Measurements from ENCODE around the gene RTN4R. TPM values are rescaled to one million over a fixed set of nuclear protein-coding genes. Genes with fewer than 3 reads are reported as not detected.

The RTN4R gene
- total and polyA plus RNA-seq, 2 of the 4 experiments (the other 2 are of a cell fraction): 0.18 to 0.94 TPM

DNA sequence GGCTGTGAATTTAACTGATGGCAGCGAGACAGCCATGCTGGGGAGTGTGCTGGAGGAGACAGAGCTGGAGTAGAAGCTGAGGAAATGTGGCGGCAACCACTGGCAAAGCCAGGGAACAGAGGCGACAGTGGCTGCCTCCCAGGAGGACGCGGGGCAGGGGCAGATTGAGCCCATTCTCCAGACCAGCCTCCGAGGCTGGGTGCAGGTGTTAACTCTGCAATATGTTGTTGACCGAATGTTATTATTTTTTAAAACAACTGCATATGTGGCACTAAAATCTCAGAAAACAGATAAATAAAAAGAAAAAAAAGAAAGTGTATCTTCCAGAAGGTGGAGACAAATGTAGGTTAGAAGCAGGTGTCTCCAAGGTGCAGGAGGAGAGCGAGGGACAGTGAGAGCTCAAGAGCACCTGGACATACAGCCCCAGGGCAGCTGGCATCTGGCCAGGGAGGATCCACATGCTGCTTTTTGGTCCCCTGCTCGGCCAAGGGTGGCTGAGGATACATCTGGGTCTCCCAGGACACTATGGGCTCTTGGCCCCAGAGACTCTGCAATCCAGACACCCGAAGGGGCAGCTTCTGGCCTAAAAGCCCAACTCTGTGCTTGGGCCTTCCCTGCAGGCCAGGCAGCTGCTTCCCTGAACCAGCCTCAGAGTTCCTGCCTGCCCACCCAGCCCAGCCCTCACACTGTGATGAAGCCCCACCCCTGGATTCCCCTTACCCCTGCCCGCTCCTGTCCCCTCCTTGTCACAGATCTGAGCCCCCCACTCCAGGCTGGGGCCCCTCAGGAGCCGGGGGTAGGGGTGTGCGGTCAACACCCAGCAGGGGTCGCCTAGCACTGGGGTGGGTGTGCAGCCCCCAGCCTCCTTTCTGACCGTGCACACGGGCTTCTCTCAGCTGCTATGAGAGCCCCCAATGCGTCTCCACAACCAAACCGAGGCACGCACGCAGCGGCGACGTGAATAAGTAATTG lies 12.9 kb downstream of the RTN4R start:
- Histone ChIP-seq H4K20me1 (ENCODE audit: insufficient read depth, low read length) (no peaks in the 10 kb centered on the region), H3K4me2 (ENCODE audit: low read depth, low read length) (no peak overlapping the region), H3K9me1 (ENCODE audit: insufficient read depth, low read length) (0 out of 2 replicates have a peak, but pooled peaks cover 2% of the 10 kb centered on the region), H2BK120ac (ENCODE audit: low read depth, low read length) (no peak overlapping the region), H3K79me1 (ENCODE audit: low read depth in 1 of 2, low read length in 2 of 2) (no peaks in the 10 kb centered on the region), H3K23ac (ENCODE audit: low read depth, low read length) (no peak overlapping the region), H3K4ac (ENCODE audit: low read depth, low read length) (no peak overlapping the region), H3K18ac (ENCODE audit: low read depth, low read length) (no peak overlapping the region), H3K4me1 (ENCODE audit: control insufficient read depth, insufficient read depth, low read length) (no peaks in the 10 kb centered on the region), H3K27ac (ENCODE audit: insufficient read depth, low read length) (no peak overlapping the region), H2BK5ac (ENCODE audit: low read depth, low read length, poor library complexity, severe bottlenecking) (no peak overlapping the region), H2AK5ac (ENCODE audit: low read depth, low read length) (no peak overlapping the region), H2AFZ (replicated peaks; ENCODE audit: low read length, poor library complexity) (no peak overlapping the region), H3K4me3 (ENCODE audit: insufficient read depth, low read depth, low read length) (no peak overlapping the region), H3K27me3 (ENCODE audit: control insufficient read depth, insufficient read depth, low read length) (peaks cover 9% of the 10 kb centered on the region), H4K8ac (ENCODE audit: low read depth in 2 of 2, low read length in 2 of 2) (no peak overlapping the region), H3K9me3 (ENCODE audit: control insufficient read depth, insufficient read depth, low read length) (no peaks in the 10 kb centered on the region), H4K5ac (ENCODE audit: low read depth, low read length) (no peak overlapping the region), H2AK9ac (replicated peaks; ENCODE audit: low read depth, low read length, poor library complexity) (no peak overlapping the region), H3K56ac (ENCODE audit: extremely low read depth, insufficient read depth, low read length) (no peak overlapping the region), H2BK15ac (ENCODE audit: low read depth, low read length) (no peak overlapping the region), H3K14ac (replicated peaks; ENCODE audit: low read depth, low read length) (no peak overlapping the region), H3K9ac (ENCODE audit: low read depth, low read length) (no peak overlapping the region), H4K91ac (ENCODE audit: insufficient read depth, low read depth, low read length) (no peak overlapping the region), H3K36me3 (ENCODE audit: control insufficient read depth, insufficient read depth, low read length) (no peaks in the 10 kb centered on the region), H2BK20ac (ENCODE audit: low read depth, low read length) (no peak overlapping the region)
- dilution Hi-C loops (cut with HindIII; ENCODE audit: low sequenced_read_pairs, unreplicated experiment): no loop called here
- DNase-seq: no peak
- in situ Hi-C loops (cut with MboI; ENCODE audit: low sequenced_read_pairs): no loop called here
- no peak for ATAC-seq (ENCODE audit: low read depth)
- ChIA-PET POLR2A (ENCODE audit: unreplicated experiment) (no interaction called here), CTCF (no interaction called here)
- intact Hi-C loops (cut with micrococcal nuclease): no loop called here
- TF ChIP-seq BHLHE40 (IDR thresholded peaks at IDR 0.05; ENCODE audit: low read depth, low read length): no peak
- TF ChIP-seq MXI1 (IDR thresholded peaks at IDR 0.05; ENCODE audit: borderline replicate concordance, low read depth, low read length): no peak
- TF ChIP-seq MAZ (IDR thresholded peaks at IDR 0.05; ENCODE audit: borderline replicate concordance, low read depth, low read length): no peak
- TF ChIP-seq POLR2A (IDR thresholded peaks at IDR 0.05; ENCODE audit: low read depth, low read length): no peak
- no peak for TF ChIP-seq RAD21 (IDR thresholded peaks at IDR 0.05; ENCODE audit: low read length)
- TF ChIP-seq RCOR1 (IDR thresholded peaks at IDR 0.05; ENCODE audit: insufficient replicate concordance, low read length): no peak
- WGBS, 2 experiments (ENCODE audit: extremely low coverage in 2 of 2, insufficient read length in 1 of 2): 70% methylated on average over 2 of the region's 23 CpGs; no CpG with 5 or more reads in 1 of the 2 experiments
- BruUV-seq (replicated peaks): no TSS peak

Measured in IMR-90 (cell line).